OCI-LY7 (cell line): ENCODE data around the gene HOXD8. TPM values are rescaled to one million over a fixed set of nuclear protein-coding genes. Genes with fewer than 3 reads are reported as not detected.

ENCODE experiments used
- BruUV-seq: library from RNA; stranded (reverse); fragments of 400-500 nt; replicated peaks from 2 replicates; lab custom pipeline; 2021; lab: Mats Ljungman, UMichigan
- CTCF ChIA-PET: fragments of 300-600 bp; sonication (Branson Sonifier 250); formaldehyde crosslinking; loops from one replicate; lab custom pipeline; 2022; ENCODE audit warnings: antibody characterized with exemption; ENCODE audit not compliant: unreplicated experiment; lab: Charles Lee
- POLR2A ChIA-PET: fragments of 300-600 bp; sonication (Branson Sonifier 250); formaldehyde crosslinking; loops from one replicate; lab custom pipeline; 2022; ENCODE audit warnings: antibody characterized with exemption; lab: Charles Lee
- DNase-seq: peaks from one replicate; pipeline ENCODE4 v3.0.0-alpha.2; 2015; ENCODE audit warnings: low spot score
- H2AFZ ChIP-seq: fragments of 200-600 bp; sonication (generic), shearing (Covaris generic); 2 replicates; pipeline ENCODE4 v1.6.1; 2014; ENCODE audit warnings: mild to moderate bottlenecking, antibody characterized with exemption, low read length, moderate library complexity
- H3K27ac ChIP-seq: fragments of 200-600 bp; sonication (generic); 2 replicates; pipeline ENCODE4 v1.5.1; 2014; ENCODE audit warnings: mixed run types, low read depth, mild to moderate bottlenecking, moderate library complexity, low read length, inconsistent platforms; ENCODE audit not compliant: poor library complexity, severe bottlenecking
- H3K36me3 ChIP-seq: fragments of 200-600 bp; sonication (generic); 2 replicates; pipeline ENCODE4 v1.6.1; 2014; ENCODE audit warnings: mild to moderate bottlenecking, antibody characterized with exemption, low read length, moderate library complexity, mixed read lengths; ENCODE audit not compliant: insufficient read depth
- H3K4me1 ChIP-seq: fragments of 200-600 bp; sonication (generic); 2 replicates; pipeline ENCODE4 v1.5.1; 2014; ENCODE audit warnings: mild to moderate bottlenecking, low read length; ENCODE audit not compliant: insufficient read depth, poor library complexity, severe bottlenecking
- H3K4me2 ChIP-seq: fragments of 200-600 bp; sonication (generic); 2 replicates; pipeline ENCODE4 v1.6.1; 2014; ENCODE audit warnings: mild to moderate bottlenecking, low read length
- H3K4me3 ChIP-seq: fragments of 200-600 bp; sonication (generic); 2 replicates; pipeline ENCODE4 v1.5.1; 2014; ENCODE audit warnings: mild to moderate bottlenecking, low read depth, low read length; ENCODE audit not compliant: poor library complexity, severe bottlenecking
- H3K79me2 ChIP-seq: fragments of 200-600 bp; sonication (generic); 2 replicates; pipeline ENCODE4 v1.6.1; 2016; ENCODE audit warnings: low read depth, mild to moderate bottlenecking, low read length, moderate library complexity, mixed read lengths; ENCODE audit not compliant: insufficient read depth
- H3K9me2 ChIP-seq: fragments of 200-600 bp; sonication (generic); 2 replicates; pipeline ENCODE4 v1.6.1; 2016; ENCODE audit warnings: mild to moderate bottlenecking, low read length, mixed read lengths; ENCODE audit not compliant: insufficient read depth
- H3K9me3 ChIP-seq: fragments of 200-600 bp; sonication (generic); 2 replicates; pipeline ENCODE4 v1.6.1; 2014; ENCODE audit warnings: mild to moderate bottlenecking, mixed run types, low read length, mixed read lengths
- H4K20me1 ChIP-seq: fragments of 200-600 bp; sonication (generic); 2 replicates; pipeline ENCODE4 v1.6.1; 2014; ENCODE audit warnings: mild to moderate bottlenecking, antibody characterized with exemption, low read length, moderate library complexity, mixed read lengths; ENCODE audit not compliant: insufficient read depth
- EZH2phosphoT487 ChIP-seq: fragments of 200-600 bp; sonication (generic); IDR thresholded peaks from 2 replicates; pipeline ENCODE4 v1.6.1; 2018; ENCODE audit warnings: low read depth, borderline replicate concordance, mild to moderate bottlenecking, mixed run types, antibody characterized with exemption, low read length, moderate library complexity, mixed read lengths
- intact Hi-C: fragments of 100-400 bp; cut with micrococcal nuclease; formaldehyde crosslinking; loops from one replicate; pipeline ENCODE4 v1.10.0; 2022; ENCODE audit not compliant: unreplicated experiment
- total RNA-seq, 2 experiments: library from RNA; depleted of rRNA in 1 of 2; stranded (reverse); fragments of >200 nt in 1 of 2; shearing (Covaris generic) in 1 of 2; gene quantifications; 2 replicates each; pipeline ENCODE4 v1.2.3, GENCODE V29; 2014 to 2022
- TF ChIP-seq, protein P1 (sequence below): fragments of 200-600 bp; sonication (generic); conservative IDR thresholded peaks from 2 replicates; pipeline ENCODE4 v1.5.1; 2014; ENCODE audit warnings: mild to moderate bottlenecking, antibody characterized with exemption, low read length, moderate library complexity, mixed read lengths

The HOXD8 gene
- total RNA-seq, 2 experiments from 2014 or later: not detected

GRCh38 chr2:176174824-176175708 is 45.6 kb downstream of the HOXD8 start:
- H2AFZ ChIP-seq: no peak overlapping the region
- no peak for DNase-seq
- POLR2A ChIA-PET: interaction anchor here (0.6 kb wide), 2 partner anchors 102 to 999 kb away, joined by 3 to 5 read pairs; no protein-coding TSS in a partner anchor
- H3K79me2 ChIP-seq: no peaks in the 10 kb centered on the region
- H4K20me1 ChIP-seq: no peaks in the 10 kb centered on the region
- H3K36me3 ChIP-seq: no peaks in the 10 kb centered on the region
- H3K9me3 ChIP-seq: no peaks in the 10 kb centered on the region
- intact Hi-C loops: no loop called here
- CTCF ChIA-PET: no interaction called here
- no peak for TF ChIP-seq EZH2phosphoT487
- H3K27ac ChIP-seq: no peak overlapping the region
- BruUV-seq: no TSS peak
- no peaks in the 10 kb centered on the region for H3K9me2 ChIP-seq
- no peaks in the 10 kb centered on the region for H3K4me1 ChIP-seq
- no peak overlapping the region for H3K4me3 ChIP-seq
- H3K4me2 ChIP-seq: no peak overlapping the region

DNA sequence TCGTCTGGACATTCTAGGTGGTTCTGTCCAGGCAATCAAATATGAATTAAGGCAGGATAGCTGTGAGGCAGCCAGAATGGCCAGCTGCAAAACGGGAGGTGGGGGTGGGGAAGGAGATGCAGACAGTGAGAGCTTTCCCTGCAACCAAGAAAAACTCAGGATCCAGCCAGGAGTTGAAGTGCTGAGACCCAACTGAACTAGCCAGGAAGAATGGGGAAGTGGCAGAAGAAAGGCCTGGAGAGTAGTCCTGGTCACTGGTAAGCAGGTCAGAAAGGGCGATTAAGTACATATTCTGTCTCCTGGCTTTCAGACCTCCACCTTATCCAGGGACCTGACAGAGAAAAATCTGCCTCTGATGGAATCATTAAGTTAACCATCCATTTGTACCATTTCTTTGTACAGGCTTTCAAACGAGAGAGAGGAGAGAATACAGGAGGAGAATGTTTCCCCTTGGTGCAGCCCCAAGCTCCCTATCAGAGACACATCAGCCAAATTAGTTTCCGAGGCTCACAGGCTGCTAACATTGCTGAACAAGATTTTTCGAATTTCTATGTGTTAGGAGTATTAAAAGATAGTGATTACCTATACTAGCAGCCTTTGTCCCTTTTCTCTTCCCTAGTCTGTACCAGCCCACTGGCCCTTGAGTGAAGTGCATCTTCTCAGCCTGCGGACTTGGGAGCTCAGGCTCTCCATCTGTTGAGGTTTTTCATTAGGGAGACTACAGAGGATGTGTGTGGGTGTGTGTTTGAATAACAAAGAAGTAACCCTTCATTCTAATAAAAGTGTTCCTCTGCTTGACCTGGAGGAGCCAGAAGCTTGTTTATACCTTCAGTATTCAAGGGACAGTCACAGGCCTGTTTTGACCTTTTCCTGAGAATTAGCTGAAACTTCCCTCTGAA is 46.5 kb downstream of the HOXD8 start:
- H3K79me2 ChIP-seq: no peaks in the 10 kb centered on the region
- H3K4me2 ChIP-seq: no peak overlapping the region
- intact Hi-C loops: no loop called here
- no peak overlapping the region for H3K27ac ChIP-seq
- no peaks in the 10 kb centered on the region for H3K4me1 ChIP-seq
- BruUV-seq: no TSS peak
- H3K4me3 ChIP-seq: no peak overlapping the region
- no peaks in the 10 kb centered on the region for H3K9me3 ChIP-seq
- H3K9me2 ChIP-seq: no peaks in the 10 kb centered on the region
- H2AFZ ChIP-seq: no peak overlapping the region
- H3K36me3 ChIP-seq: no peaks in the 10 kb centered on the region
- ChIA-PET POLR2A (no interaction called here), CTCF (no interaction called here)
- no peak for DNase-seq
- no peaks in the 10 kb centered on the region for H4K20me1 ChIP-seq
- TF ChIP-seq, protein P1, sequence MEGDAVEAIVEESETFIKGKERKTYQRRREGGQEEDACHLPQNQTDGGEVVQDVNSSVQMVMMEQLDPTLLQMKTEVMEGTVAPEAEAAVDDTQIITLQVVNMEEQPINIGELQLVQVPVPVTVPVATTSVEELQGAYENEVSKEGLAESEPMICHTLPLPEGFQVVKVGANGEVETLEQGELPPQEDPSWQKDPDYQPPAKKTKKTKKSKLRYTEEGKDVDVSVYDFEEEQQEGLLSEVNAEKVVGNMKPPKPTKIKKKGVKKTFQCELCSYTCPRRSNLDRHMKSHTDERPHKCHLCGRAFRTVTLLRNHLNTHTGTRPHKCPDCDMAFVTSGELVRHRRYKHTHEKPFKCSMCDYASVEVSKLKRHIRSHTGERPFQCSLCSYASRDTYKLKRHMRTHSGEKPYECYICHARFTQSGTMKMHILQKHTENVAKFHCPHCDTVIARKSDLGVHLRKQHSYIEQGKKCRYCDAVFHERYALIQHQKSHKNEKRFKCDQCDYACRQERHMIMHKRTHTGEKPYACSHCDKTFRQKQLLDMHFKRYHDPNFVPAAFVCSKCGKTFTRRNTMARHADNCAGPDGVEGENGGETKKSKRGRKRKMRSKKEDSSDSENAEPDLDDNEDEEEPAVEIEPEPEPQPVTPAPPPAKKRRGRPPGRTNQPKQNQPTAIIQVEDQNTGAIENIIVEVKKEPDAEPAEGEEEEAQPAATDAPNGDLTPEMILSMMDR: no peak
- TF ChIP-seq EZH2phosphoT487: no peak

DNA sequence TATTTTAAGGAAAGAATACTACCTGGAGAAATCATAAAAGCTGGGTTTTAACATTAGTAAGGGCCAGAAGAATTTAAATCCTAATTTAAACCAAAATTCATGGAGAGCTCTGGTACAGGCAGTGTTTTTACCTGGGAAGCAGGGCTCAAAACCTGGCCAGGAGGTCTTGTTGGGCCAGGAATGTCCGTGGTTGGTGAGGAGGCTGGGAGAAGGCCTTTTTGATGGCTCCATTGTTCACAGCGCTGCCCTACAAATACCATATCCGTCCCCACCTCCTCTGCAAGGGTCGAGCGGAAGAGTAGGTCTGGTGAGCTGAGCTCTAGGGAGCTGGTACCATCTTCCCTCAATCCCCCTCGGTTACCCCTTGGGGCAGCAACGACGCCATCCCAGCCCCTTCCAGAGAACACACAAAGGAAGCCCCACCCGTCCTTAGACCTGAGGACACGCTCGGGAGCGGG is 48.1 kb downstream of the HOXD8 start:
- no TSS peak for BruUV-seq
- H3K9me3 ChIP-seq: no peaks in the 10 kb centered on the region
- H3K4me3 ChIP-seq: no peak overlapping the region
- no peak overlapping the region for H2AFZ ChIP-seq
- POLR2A ChIA-PET: no interaction called here
- H4K20me1 ChIP-seq: no peaks in the 10 kb centered on the region
- H3K36me3 ChIP-seq: no peaks in the 10 kb centered on the region
- intact Hi-C loops: no loop called here
- CTCF ChIA-PET: no interaction called here
- no peaks in the 10 kb centered on the region for H3K4me1 ChIP-seq
- H3K27ac ChIP-seq: no peak overlapping the region
- no peak for DNase-seq
- H3K9me2 ChIP-seq: no peaks in the 10 kb centered on the region
- no peak overlapping the region for H3K4me2 ChIP-seq
- H3K79me2 ChIP-seq: no peaks in the 10 kb centered on the region
- TF ChIP-seq, protein P1: no peak
- TF ChIP-seq EZH2phosphoT487: no peak
